ENCODE data around the gene EML1. TPM values are rescaled to one million over a fixed set of nuclear protein-coding genes. Genes with fewer than 3 reads are reported as not detected.

The EML1 gene
- polyA plus RNA-seq, 1 donor from 2014 or later: 21.7 TPM

DNA sequence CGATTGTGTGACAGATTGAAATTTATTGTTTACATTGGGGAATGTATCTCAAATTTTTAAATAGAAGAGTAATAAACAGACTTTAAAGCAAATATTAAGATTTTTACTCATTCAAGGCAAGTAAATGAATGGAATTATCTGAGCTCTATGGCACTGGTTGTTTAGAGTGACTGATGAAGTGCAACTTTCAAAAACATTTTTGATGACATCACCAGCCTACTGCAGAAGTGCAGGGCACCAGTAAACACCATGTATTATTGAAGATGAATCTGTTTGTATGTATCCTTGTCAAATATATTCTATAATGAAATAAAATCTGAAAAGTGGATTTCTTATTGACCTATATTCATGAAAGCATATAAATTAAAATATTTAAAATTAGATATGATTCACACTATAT, 148.0 kb downstream of the EML1 start:
- TF ChIP-seq MXI1 (conservative IDR thresholded peaks at IDR 0.05; ENCODE audit: poor library complexity, severe bottlenecking): no peak
- TF ChIP-seq EZH2 (IDR thresholded peaks at IDR 0.05; ENCODE audit: borderline replicate concordance, insufficient read depth, low read length, poor library complexity, severe bottlenecking): no peak
- TF ChIP-seq EP300 (conservative IDR thresholded peaks at IDR 0.05; ENCODE audit: poor library complexity, severe bottlenecking): no peak
- TF ChIP-seq, protein P1, sequence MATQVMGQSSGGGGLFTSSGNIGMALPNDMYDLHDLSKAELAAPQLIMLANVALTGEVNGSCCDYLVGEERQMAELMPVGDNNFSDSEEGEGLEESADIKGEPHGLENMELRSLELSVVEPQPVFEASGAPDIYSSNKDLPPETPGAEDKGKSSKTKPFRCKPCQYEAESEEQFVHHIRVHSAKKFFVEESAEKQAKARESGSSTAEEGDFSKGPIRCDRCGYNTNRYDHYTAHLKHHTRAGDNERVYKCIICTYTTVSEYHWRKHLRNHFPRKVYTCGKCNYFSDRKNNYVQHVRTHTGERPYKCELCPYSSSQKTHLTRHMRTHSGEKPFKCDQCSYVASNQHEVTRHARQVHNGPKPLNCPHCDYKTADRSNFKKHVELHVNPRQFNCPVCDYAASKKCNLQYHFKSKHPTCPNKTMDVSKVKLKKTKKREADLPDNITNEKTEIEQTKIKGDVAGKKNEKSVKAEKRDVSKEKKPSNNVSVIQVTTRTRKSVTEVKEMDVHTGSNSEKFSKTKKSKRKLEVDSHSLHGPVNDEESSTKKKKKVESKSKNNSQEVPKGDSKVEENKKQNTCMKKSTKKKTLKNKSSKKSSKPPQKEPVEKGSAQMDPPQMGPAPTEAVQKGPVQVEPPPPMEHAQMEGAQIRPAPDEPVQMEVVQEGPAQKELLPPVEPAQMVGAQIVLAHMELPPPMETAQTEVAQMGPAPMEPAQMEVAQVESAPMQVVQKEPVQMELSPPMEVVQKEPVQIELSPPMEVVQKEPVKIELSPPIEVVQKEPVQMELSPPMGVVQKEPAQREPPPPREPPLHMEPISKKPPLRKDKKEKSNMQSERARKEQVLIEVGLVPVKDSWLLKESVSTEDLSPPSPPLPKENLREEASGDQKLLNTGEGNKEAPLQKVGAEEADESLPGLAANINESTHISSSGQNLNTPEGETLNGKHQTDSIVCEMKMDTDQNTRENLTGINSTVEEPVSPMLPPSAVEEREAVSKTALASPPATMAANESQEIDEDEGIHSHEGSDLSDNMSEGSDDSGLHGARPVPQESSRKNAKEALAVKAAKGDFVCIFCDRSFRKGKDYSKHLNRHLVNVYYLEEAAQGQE (IDR thresholded peaks at IDR 0.05; ENCODE audit: borderline replicate concordance): no peak
- no peak for TF ChIP-seq CTCF (IDR thresholded peaks at IDR 0.05; ENCODE audit: poor library complexity, severe bottlenecking)
- TF ChIP-seq TAF1 (IDR thresholded peaks at IDR 0.05; ENCODE audit: low read depth): no peak
- no peak for TF ChIP-seq SMC3 (conservative IDR thresholded peaks at IDR 0.05; ENCODE audit: poor library complexity)
- no peak for TF ChIP-seq POLR2AphosphoS5 (IDR thresholded peaks at IDR 0.05)
- TF ChIP-seq RAD21 (conservative IDR thresholded peaks at IDR 0.05): no peak
- no peaks in the 10 kb centered on the region for H3K36me3 ChIP-seq (ENCODE audit: insufficient read depth, low read length)

GRCh38 chr14:99943620-99944019, 150.4 kb downstream of the EML1 start:
- no peaks in the 10 kb centered on the region for H3K36me3 ChIP-seq (ENCODE audit: insufficient read depth, low read length)

More for the DNA sequence above, 148.0 kb downstream of the EML1 start:
- Histone ChIP-seq H3K4me3 (ENCODE audit: low read length) (no peak overlapping the region), H3K27me3 (ENCODE audit: insufficient read depth, low read depth, low read length) (no peaks in the 10 kb centered on the region), H3K27ac (ENCODE audit: low read length) (no peak overlapping the region), H4K20me1 (ENCODE audit: insufficient read depth) (no peaks in the 10 kb centered on the region), H3K9me2 (ENCODE audit: insufficient read depth, low read length) (no peaks in the 10 kb centered on the region), H3K9me3 (ENCODE audit: low read length) (no peaks in the 10 kb centered on the region), H3K9ac (ENCODE audit: low read length) (no peak overlapping the region), H3F3A (ENCODE audit: insufficient read depth, low read length, poor library complexity, severe bottlenecking) (no peaks in the 10 kb centered on the region), H2AFZ (ENCODE audit: low read depth, low read length) (no peak overlapping the region), H3K4me2 (ENCODE audit: low read length) (no peak overlapping the region), H3K79me2 (replicated peaks; ENCODE audit: insufficient read depth, low read length) (no peaks in the 10 kb centered on the region)

More at GRCh38 chr14:99943620-99944019, 150.4 kb downstream of the EML1 start:
- Histone ChIP-seq H3K9me3 (ENCODE audit: low read length) (no peaks in the 10 kb centered on the region), H3K4me3 (ENCODE audit: low read length) (no peak overlapping the region), H4K20me1 (ENCODE audit: insufficient read depth) (no peaks in the 10 kb centered on the region), H2AFZ (ENCODE audit: low read depth, low read length) (no peak overlapping the region), H3K27ac (ENCODE audit: low read length) (no peak overlapping the region), H3K79me2 (replicated peaks; ENCODE audit: insufficient read depth, low read length) (no peaks in the 10 kb centered on the region), H3K27me3 (ENCODE audit: insufficient read depth, low read depth, low read length) (no peaks in the 10 kb centered on the region), H3F3A (ENCODE audit: insufficient read depth, low read length, poor library complexity, severe bottlenecking) (no peaks in the 10 kb centered on the region), H3K9me2 (ENCODE audit: insufficient read depth, low read length) (no peaks in the 10 kb centered on the region), H3K9ac (ENCODE audit: low read length) (no peak overlapping the region), H3K4me2 (ENCODE audit: low read length) (no peak overlapping the region)
- TF ChIP-seq EZH2 (IDR thresholded peaks at IDR 0.05; ENCODE audit: borderline replicate concordance, insufficient read depth, low read length, poor library complexity, severe bottlenecking): no peak
- no peak for TF ChIP-seq CTCF (IDR thresholded peaks at IDR 0.05; ENCODE audit: poor library complexity, severe bottlenecking)
- TF ChIP-seq TAF1 (IDR thresholded peaks at IDR 0.05; ENCODE audit: low read depth): no peak
- no peak for TF ChIP-seq RAD21 (conservative IDR thresholded peaks at IDR 0.05)
- TF ChIP-seq EP300 (conservative IDR thresholded peaks at IDR 0.05; ENCODE audit: poor library complexity, severe bottlenecking): no peak
- TF ChIP-seq, protein P1 (IDR thresholded peaks at IDR 0.05; ENCODE audit: borderline replicate concordance): no peak
- no peak for TF ChIP-seq POLR2AphosphoS5 (IDR thresholded peaks at IDR 0.05)
- TF ChIP-seq SMC3 (conservative IDR thresholded peaks at IDR 0.05; ENCODE audit: poor library complexity): no peak
- no peak for TF ChIP-seq MXI1 (conservative IDR thresholded peaks at IDR 0.05; ENCODE audit: poor library complexity, severe bottlenecking)

Data from neural cell (in vitro differentiated cells).